Sigmoid colon (tissue), 7 donors: ENCODE measurements around the gene PRDX6. TPM values are rescaled to one million over a fixed set of nuclear protein-coding genes. Genes with fewer than 3 reads are reported as not detected.

ENCODE experiments used
- DNase-seq: peaks from one replicate; pipeline ENCODE4 v3.0.0-alpha.2; 2019
- H3K27ac ChIP-seq, 4 donors: fragments of 200-600 bp; sonication (generic); one replicate each; pipeline ENCODE4 v1.5.1; 2016 to 2019; ENCODE audit warnings: mild to moderate bottlenecking in 1 of 4
- H3K27me3 ChIP-seq, 3 donors: fragments of 200-600 bp; sonication (generic); one replicate each; pipeline ENCODE4 v1.5.1; 2019; ENCODE audit warnings: mild to moderate bottlenecking in 1 of 3
- H3K36me3 ChIP-seq, 4 donors: fragments of 200-600 bp; sonication (generic); one replicate each; pipeline ENCODE4 v1.5.1; 2016 to 2019
- H3K4me1 ChIP-seq, 4 donors: fragments of 200-600 bp; sonication (generic); one replicate each; pipeline ENCODE4 v1.5.1; 2017 to 2019
- H3K4me3 ChIP-seq, 4 donors: fragments of 200-600 bp; sonication (generic); one replicate each; pipeline ENCODE4 v1.5.1; 2017 to 2019; ENCODE audit warnings: mild to moderate bottlenecking in 2 of 4, moderate library complexity in 1 of 4
- H3K9me3 ChIP-seq, 4 donors: fragments of 200-600 bp in 3 of 4; sonication (generic) in 3 of 4; one replicate each; pipeline versions ENCODE4 v1.5.1 to v1.6.1; 2013 to 2019
- CTCF ChIP-seq, 4 experiments: fragments of 450-650 bp in 3 of 4; fragments of 200-600 bp in 1 of 4; IDR thresholded peaks; one replicate each; pipeline ENCODE4 v1.5.1; 2016 to 2019; ENCODE audit warnings: antibody characterized with exemption in 4 of 4, mild to moderate bottlenecking in 3 of 4, moderate library complexity in 2 of 4
- EP300 ChIP-seq, 4 donors: sonication (generic); formaldehyde crosslinking; IDR thresholded peaks; one replicate each; pipeline ENCODE4 v1.6.1; 2017; ENCODE audit warnings: antibody characterized with exemption in 4 of 4
- POLR2A ChIP-seq, 2 donors: fragments of 450-650 bp; IDR thresholded peaks; one replicate each; pipeline ENCODE4 v1.6.1; 2016; ENCODE audit warnings: antibody characterized with exemption in 2 of 2, mild to moderate bottlenecking in 2 of 2, moderate library complexity in 2 of 2
- POLR2AphosphoS5 ChIP-seq, 4 donors: sonication (generic); formaldehyde crosslinking; IDR thresholded peaks; one replicate each; pipeline ENCODE4 v1.6.1; 2017; ENCODE audit warnings: antibody characterized with exemption in 4 of 4
- WGBS, 2 donors: extraction: QIAGEN DNeasy Blood & Tissue Kit; methylation state at CpG; one replicate each; pipeline ENCODE4 v1.1.7; 2013; 5-methylcytosine and 5-hydroxymethylcytosine counted together
- intact Hi-C: fragments of 100-400 bp; cut with DNase I; formaldehyde crosslinking; loops from one replicate; pipeline ENCODE4 v1.15.1; 2023
- polyA plus RNA-seq, 3 donors: library from polyadenylated mRNA; stranded (reverse); fragments of 200-250 nt; gene quantifications; one replicate each; pipeline ENCODE4 v1.2.3, GENCODE V29; 2013
- total RNA-seq, 4 donors: library from RNA; depleted of rRNA; stranded (reverse); fragments of >200 nt; gene quantifications; one replicate each; pipeline ENCODE4 v1.1.0, GENCODE V29; 2016
- donor health status: healthy with polysubstance abuse.
- donor health status: Bipolar disorder and iron deficiency.
- donor health status: healthy.

The PRDX6 gene
- total and polyA plus RNA-seq, 7 donors: 128 to 804 (median 205) TPM

GRCh38 chr1:173438675-173439074, 38.5 kb upstream of the PRDX6 start:
- no peak for DNase-seq
- H3K4me3 ChIP-seq: no peak overlapping the region
- intact Hi-C loops: loop anchor here (10.0 kb wide), 1 partner anchor 1556 kb away; the partner anchor contains the start of gene CACYBP
- no peaks in the 10 kb centered on the region for H3K9me3 ChIP-seq
- 28 to 54% methylated on average over 2 of the region's 2 CpGs for WGBS, 2 donors
- TF ChIP-seq CTCF (IDR thresholded peaks at IDR 0.05): no peak
- no peak for TF ChIP-seq EP300 (IDR thresholded peaks at IDR 0.05)
- TF ChIP-seq POLR2A (IDR thresholded peaks at IDR 0.05): no peak
- no peak for TF ChIP-seq POLR2AphosphoS5 (IDR thresholded peaks at IDR 0.05)
- H3K36me3 ChIP-seq: no peaks in the 10 kb centered on the region
- H3K27me3 ChIP-seq: no peaks in the 10 kb centered on the region
- H3K27ac ChIP-seq: no peak overlapping the region
- H3K4me1 ChIP-seq: no peaks in the 10 kb centered on the region

- 94 to 96% methylated on average over 1 of the region's 1 CpG for WGBS, 2 donors
- Histone ChIP-seq H3K9me3 (no peaks in the 10 kb centered on the region), H3K4me3 (no peak overlapping the region), H3K27ac (no peak overlapping the region), H3K36me3 (no peaks in the 10 kb centered on the region), H3K27me3 (no peaks in the 10 kb centered on the region), H3K4me1 (no peaks in the 10 kb centered on the region)
- TF ChIP-seq CTCF (IDR thresholded peaks at IDR 0.05) (no peak), POLR2A (IDR thresholded peaks at IDR 0.05) (no peak), POLR2AphosphoS5 (IDR thresholded peaks at IDR 0.05) (no peak), EP300 (IDR thresholded peaks at IDR 0.05) (no peak)
- DNase-seq: no peak
- intact Hi-C loops: no loop called here
Measured at GRCh38 chr1:173440430-173440829, 36.7 kb upstream of the PRDX6 start.

GRCh38 chr1:173444757-173445156, 32.4 kb upstream of the PRDX6 start:
- 61 to 94% methylated on average over 1 of the region's 1 CpG for WGBS, 2 donors
- TF ChIP-seq POLR2A (IDR thresholded peaks at IDR 0.05) (no peak), POLR2AphosphoS5 (IDR thresholded peaks at IDR 0.05) (no peak), EP300 (IDR thresholded peaks at IDR 0.05) (no peak), CTCF (IDR thresholded peaks at IDR 0.05) (no peak)
- Histone ChIP-seq H3K9me3 (no peaks in the 10 kb centered on the region), H3K36me3 (no peaks in the 10 kb centered on the region), H3K4me1 (no peaks in the 10 kb centered on the region), H3K4me3 (no peak overlapping the region), H3K27me3 (no peaks in the 10 kb centered on the region), H3K27ac (no peak overlapping the region)
- no peak for DNase-seq
- intact Hi-C loops: no loop called here

GRCh38 chr1:173445164-173445563, 32.0 kb upstream of the PRDX6 start:
- Histone ChIP-seq H3K4me1 (no peaks in the 10 kb centered on the region), H3K36me3 (no peaks in the 10 kb centered on the region), H3K27ac (no peak overlapping the region), H3K9me3 (no peaks in the 10 kb centered on the region), H3K4me3 (no peak overlapping the region), H3K27me3 (no peaks in the 10 kb centered on the region)
- DNase-seq: no peak
- intact Hi-C loops: no loop called here
- WGBS, 2 donors: 78 to 87% methylated on average over 2 of the region's 2 CpGs
- TF ChIP-seq CTCF (IDR thresholded peaks at IDR 0.05) (no peak), EP300 (IDR thresholded peaks at IDR 0.05) (no peak), POLR2A (IDR thresholded peaks at IDR 0.05) (no peak), POLR2AphosphoS5 (IDR thresholded peaks at IDR 0.05) (no peak)

GRCh38 chr1:173445656-173446055, 31.5 kb upstream of the PRDX6 start:
- TF ChIP-seq POLR2AphosphoS5 (IDR thresholded peaks at IDR 0.05): no peak
- TF ChIP-seq EP300 (IDR thresholded peaks at IDR 0.05): no peak
- no peak for TF ChIP-seq POLR2A (IDR thresholded peaks at IDR 0.05)
- no peak for TF ChIP-seq CTCF (IDR thresholded peaks at IDR 0.05)
- intact Hi-C loops: no loop called here

More at GRCh38 chr1:173445656-173446055, 31.5 kb upstream of the PRDX6 start:
- no peaks in the 10 kb centered on the region for H3K4me1 ChIP-seq
- H3K27ac ChIP-seq: no peak overlapping the region
- no peak overlapping the region for H3K4me3 ChIP-seq
- no peaks in the 10 kb centered on the region for H3K36me3 ChIP-seq
- 96 to 97% methylated on average over 3 of the region's 3 CpGs for WGBS, 2 donors
- no peak for DNase-seq
- H3K27me3 ChIP-seq: no peaks in the 10 kb centered on the region
- H3K9me3 ChIP-seq: no peaks in the 10 kb centered on the region
